ENCODE results near the gene KIRREL3.

DNA sequence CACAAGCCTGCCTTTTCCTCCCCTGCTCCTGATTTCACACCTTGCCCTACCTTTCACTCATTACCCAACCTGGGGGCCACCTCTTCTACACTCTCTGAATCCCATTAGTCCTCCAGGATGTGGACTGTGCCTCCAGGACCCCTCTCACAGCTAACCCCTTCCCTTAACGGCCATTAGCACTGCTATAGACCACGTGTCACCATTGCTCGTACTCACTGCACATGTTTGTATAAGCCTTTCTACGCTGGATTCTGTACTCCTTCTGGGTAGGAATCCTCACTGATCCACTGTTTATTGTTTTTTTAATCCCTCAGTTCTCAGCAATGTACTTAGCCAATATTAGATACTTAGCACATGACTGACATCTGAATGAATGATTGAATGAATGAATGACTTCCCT, 40.9 kb downstream of the KIRREL3 start:
- no peak for TF ChIP-seq EZH2phosphoT487 (IDR thresholded peaks at IDR 0.05; ENCODE audit: insufficient read depth, low read depth)
- TF ChIP-seq EZH2 (IDR thresholded peaks at IDR 0.05; ENCODE audit: insufficient read depth, poor library complexity, severe bottlenecking): no peak
